Articular chondrocyte of knee joint (primary cell): ENCODE data around the gene UNC13D. TPM values are rescaled to one million over a fixed set of nuclear protein-coding genes. Genes with fewer than 3 reads are reported as not detected.

Experiments used
- total RNA-seq: library from RNA; depleted of rRNA; stranded (reverse); fragments of >200 nt; gene quantifications from 2 replicates; pipeline ENCODE4 v1.2.3, GENCODE V29; 2012

UNC13D gene
- 0.76 and 1.6 TPM in 2 replicates for total RNA-seq

GRCh38 chr17:75843577-75844529 lies at the start of gene UNC13D:
UNC13D (minus strand) TSS chr17:75844404; CDS start chr17:75844337, 67 bp downstream.

DNA sequence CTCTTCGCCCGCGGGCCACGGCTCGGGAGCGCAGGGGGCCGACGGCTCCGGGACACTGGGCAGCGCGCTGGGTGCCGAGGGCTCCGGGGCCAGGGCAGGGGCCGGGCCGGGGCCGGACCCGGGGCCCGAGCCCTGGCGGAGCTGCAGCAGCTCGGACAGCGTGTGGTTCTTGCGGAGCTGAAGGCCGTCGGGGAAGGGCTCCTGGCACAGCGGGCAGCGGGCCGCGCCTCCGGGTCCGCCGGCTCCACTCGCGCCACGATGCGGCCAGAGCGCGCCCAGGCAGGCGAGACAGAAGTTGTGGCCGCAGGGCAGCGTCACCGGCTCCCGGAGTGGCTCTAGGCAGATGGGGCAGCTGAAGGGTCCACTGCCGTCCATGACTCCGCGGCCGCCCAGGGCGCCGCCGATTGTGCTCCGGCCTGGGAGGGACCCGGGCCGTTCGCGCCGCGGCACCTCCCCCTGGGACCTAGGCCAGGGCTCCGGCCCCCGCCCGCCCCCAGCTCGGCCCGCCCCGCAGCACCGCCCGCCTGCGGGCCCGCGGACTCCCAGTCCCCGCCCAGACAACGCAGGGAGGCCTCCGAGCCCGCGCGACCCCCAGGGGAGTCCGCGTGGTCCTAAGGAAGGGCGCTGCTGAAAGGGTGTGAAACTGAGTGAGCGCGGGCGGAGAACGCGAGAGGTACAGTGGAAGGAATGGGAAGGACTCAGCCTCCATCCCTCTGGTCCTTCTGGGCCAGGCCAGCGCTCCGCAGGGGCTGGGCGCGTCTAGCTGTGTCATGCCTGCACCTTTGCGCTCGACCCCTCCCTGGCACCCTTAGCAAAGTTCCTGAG lies 34.2 kb upstream of the UNC13D start, which contains the start of gene TRIM47:
TRIM47 (minus strand) TSS at position 408 of the 825 bp plus-strand sequence; CDS start at position 375, 33 bp downstream.

GRCh38 chr17:75855310-75856061 lies 11.3 kb upstream of the UNC13D start, which contains the start of gene WBP2:
WBP2 (minus strand) TSS chr17:75855335; CDS start chr17:75855297, 38 bp downstream.

GRCh38 chr17:75784473-75785015 lies 59.7 kb downstream of the UNC13D start, which contains the start of gene UNK:
UNK (plus strand) TSS chr17:75784806; CDS start chr17:75784881, 75 bp downstream.

Other genes starting within 250 kb of the UNC13D start
- 0.22 TPM in 1 of 2 replicates, not detected in the other for gene SMIM5, start 211.0 kb downstream of the UNC13D start, total RNA-seq
- 17.0 and 18.7 TPM in 2 replicates for gene RECQL5, start 177.2 kb downstream of the UNC13D start, total RNA-seq
- 58.1 and 63.9 TPM in 2 replicates for gene SAP30BP, start 177.1 kb downstream of the UNC13D start, total RNA-seq
- 0.39 and 0.54 TPM in 2 replicates for gene ITGB4, start 122.9 kb downstream of the UNC13D start, total RNA-seq
- gene GALK1, start 79.2 kb downstream of the UNC13D start, total RNA-seq, result 28.8 and 34.8 TPM in 2 replicates
- 23.1 and 27.4 TPM in 2 replicates for gene UNK, start 59.6 kb downstream of the UNC13D start, total RNA-seq
- 25.1 and 46.8 TPM in 2 replicates for gene WBP2, start 10.9 kb upstream of the UNC13D start, total RNA-seq
- 36.8 and 50.0 TPM in 2 replicates for gene TRIM47, start 34.2 kb upstream of the UNC13D start, total RNA-seq
- 14.7 and 20.3 TPM in 2 replicates for gene TRIM65, start 52.5 kb upstream of the UNC13D start, total RNA-seq
- 21.3 and 27.6 TPM in 2 replicates for gene MRPL38, start 60.5 kb upstream of the UNC13D start, total RNA-seq
- 8.9 and 9.5 TPM in 2 replicates for gene FBF1, start 96.6 kb upstream of the UNC13D start, total RNA-seq
- gene ACOX1, start 134.8 kb upstream of the UNC13D start, total RNA-seq, result 55.3 and 57.4 TPM in 2 replicates
- 16.2 and 20.1 TPM in 2 replicates for gene TEN1, start 134.8 kb upstream of the UNC13D start, total RNA-seq
- gene CDK3, start 156.5 kb upstream of the UNC13D start, total RNA-seq, result 0.78 and 0.97 TPM in 2 replicates
- gene EVPL, start 182.9 kb upstream of the UNC13D start, total RNA-seq, result 0.11 and 0.13 TPM in 2 replicates
- 31.9 and 33.6 TPM in 2 replicates for gene SRP68, start 228.1 kb upstream of the UNC13D start, total RNA-seq
- 0.11 TPM in 1 of 2 replicates, not detected in the other for gene GALR2, start 230.4 kb upstream of the UNC13D start, total RNA-seq
- gene ZACN, start 234.8 kb upstream of the UNC13D start, total RNA-seq, result under 0.01 TPM in 1 of 2 replicates, not detected in the other